K562 (cell line): ENCODE results near the gene TPSG1.

ENCODE experiments used
- CBX5 ChIP-seq: IDR thresholded peaks from 2 replicates; pipeline ENCODE4 v1.6.1; 2014; ENCODE audit warnings: low read depth, borderline replicate concordance
- CEBPB ChIP-seq: fragments of 450-650 bp; IDR thresholded peaks from 2 replicates; pipeline ENCODE4 v1.6.1; 2016; ENCODE audit warnings: missing genetic modification characterization, missing compliant biosample characterization
- DPF2 ChIP-seq: fragments of 450-650 bp; IDR thresholded peaks from 2 replicates; pipeline ENCODE4 v1.6.1; 2016
- POLR2A ChIP-seq: fragments of 450-650 bp; conservative IDR thresholded peaks from 2 replicates; pipeline ENCODE4 v1.6.1; 2016
- SAFB2 ChIP-seq: fragments of 200-400 bp; formaldehyde crosslinking; IDR thresholded peaks from 2 replicates; pipeline ENCODE4 v1.6.1; 2018; ENCODE audit warnings: borderline replicate concordance, low read length, low read depth, moderate library complexity; ENCODE audit not compliant: severe bottlenecking
- SMARCA5 ChIP-seq: fragments of 450-650 bp; IDR thresholded peaks from 2 replicates; pipeline ENCODE4 v1.6.1; 2016
- TF ChIP-seq, protein P1 (sequence below): sonication (generic); formaldehyde crosslinking; IDR thresholded peaks from 2 replicates; pipeline ENCODE4 v1.9.0; 2022; ENCODE audit warnings: mild to moderate bottlenecking, missing genetic modification reagents
- TF ChIP-seq, protein P2 (sequence below): fragments of 450-650 bp; IDR thresholded peaks from 2 replicates; pipeline ENCODE4 v1.6.1; 2018; ENCODE audit not compliant: partially characterized antibody
- TF ChIP-seq, protein P3 (sequence below): sonication (generic); formaldehyde crosslinking; IDR thresholded peaks from 2 replicates; pipeline ENCODE4 v1.8.1; 2022; ENCODE audit warnings: missing genetic modification reagents
- TF ChIP-seq, protein P4 (sequence below): sonication (generic); formaldehyde crosslinking; IDR thresholded peaks from 2 replicates; pipeline ENCODE4 v1.8.0; 2022; ENCODE audit warnings: mild to moderate bottlenecking, missing genetic modification reagents

DNA sequence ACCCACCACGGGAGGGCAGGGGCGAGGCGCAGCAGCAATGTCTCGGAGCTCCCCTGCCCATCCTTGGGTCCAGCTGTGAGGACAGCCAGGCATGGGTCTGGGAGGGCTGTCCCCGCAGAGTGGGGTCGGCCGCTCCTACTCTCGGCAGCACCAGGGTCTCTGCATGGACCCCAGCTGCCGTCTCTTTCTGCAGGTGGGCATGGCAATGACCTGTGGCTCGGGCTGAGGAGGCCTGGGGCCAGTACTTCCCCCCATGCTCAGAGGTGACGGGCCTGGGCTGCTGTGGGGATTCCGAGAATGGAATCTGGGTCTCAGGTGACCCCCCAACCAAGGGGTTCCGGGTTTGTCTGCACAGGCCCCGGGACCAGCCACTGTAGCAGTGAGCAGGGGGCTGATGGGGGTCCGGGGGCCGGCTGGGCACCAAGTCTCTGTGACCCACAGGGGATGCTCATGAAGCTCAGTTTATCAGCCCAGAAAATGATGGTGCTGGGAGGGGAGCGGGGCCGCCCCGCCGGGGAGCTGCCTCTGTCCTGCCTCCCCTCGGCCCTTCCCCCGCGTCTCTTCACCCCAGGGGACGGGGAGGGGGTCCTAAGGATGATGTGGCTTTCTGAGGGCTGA lies 48.7 kb downstream of the TPSG1 start:
- TF ChIP-seq, protein P1, sequence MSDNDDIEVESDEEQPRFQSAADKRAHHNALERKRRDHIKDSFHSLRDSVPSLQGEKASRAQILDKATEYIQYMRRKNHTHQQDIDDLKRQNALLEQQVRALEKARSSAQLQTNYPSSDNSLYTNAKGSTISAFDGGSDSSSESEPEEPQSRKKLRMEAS, result no peak
- TF ChIP-seq, protein P2, sequence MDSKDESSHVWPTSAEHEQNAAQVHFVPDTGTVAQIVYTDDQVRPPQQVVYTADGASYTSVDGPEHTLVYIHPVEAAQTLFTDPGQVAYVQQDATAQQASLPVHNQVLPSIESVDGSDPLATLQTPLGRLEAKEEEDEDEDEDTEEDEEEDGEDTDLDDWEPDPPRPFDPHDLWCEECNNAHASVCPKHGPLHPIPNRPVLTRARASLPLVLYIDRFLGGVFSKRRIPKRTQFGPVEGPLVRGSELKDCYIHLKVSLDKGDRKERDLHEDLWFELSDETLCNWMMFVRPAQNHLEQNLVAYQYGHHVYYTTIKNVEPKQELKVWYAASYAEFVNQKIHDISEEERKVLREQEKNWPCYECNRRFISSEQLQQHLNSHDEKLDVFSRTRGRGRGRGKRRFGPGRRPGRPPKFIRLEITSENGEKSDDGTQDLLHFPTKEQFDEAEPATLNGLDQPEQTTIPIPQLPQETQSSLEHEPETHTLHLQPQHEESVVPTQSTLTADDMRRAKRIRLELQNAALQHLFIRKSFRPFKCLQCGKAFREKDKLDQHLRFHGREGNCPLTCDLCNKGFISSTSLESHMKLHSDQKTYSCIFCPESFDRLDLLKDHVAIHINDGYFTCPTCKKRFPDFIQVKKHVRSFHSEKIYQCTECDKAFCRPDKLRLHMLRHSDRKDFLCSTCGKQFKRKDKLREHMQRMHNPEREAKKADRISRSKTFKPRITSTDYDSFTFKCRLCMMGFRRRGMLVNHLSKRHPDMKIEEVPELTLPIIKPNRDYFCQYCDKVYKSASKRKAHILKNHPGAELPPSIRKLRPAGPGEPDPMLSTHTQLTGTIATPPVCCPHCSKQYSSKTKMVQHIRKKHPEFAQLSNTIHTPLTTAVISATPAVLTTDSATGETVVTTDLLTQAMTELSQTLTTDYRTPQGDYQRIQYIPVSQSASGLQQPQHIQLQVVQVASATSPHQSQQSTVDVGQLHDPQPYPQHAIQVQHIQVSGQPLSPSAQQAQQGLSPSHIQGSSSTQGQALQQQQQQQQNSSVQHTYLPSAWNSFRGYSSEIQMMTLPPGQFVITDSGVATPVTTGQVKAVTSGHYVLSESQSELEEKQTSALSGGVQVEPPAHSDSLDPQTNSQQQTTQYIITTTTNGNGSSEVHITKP, result no peak
- TF ChIP-seq POLR2A (no peak), SMARCA5 (no peak), DPF2 (no peak), SAFB2 (no peak), CBX5 (no peak), CEBPB (tag) (no peak)
- TF ChIP-seq, protein P3, sequence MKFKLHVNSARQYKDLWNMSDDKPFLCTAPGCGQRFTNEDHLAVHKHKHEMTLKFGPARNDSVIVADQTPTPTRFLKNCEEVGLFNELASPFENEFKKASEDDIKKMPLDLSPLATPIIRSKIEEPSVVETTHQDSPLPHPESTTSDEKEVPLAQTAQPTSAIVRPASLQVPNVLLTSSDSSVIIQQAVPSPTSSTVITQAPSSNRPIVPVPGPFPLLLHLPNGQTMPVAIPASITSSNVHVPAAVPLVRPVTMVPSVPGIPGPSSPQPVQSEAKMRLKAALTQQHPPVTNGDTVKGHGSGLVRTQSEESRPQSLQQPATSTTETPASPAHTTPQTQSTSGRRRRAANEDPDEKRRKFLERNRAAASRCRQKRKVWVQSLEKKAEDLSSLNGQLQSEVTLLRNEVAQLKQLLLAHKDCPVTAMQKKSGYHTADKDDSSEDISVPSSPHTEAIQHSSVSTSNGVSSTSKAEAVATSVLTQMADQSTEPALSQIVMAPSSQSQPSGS, result no peak
- TF ChIP-seq, protein P4, sequence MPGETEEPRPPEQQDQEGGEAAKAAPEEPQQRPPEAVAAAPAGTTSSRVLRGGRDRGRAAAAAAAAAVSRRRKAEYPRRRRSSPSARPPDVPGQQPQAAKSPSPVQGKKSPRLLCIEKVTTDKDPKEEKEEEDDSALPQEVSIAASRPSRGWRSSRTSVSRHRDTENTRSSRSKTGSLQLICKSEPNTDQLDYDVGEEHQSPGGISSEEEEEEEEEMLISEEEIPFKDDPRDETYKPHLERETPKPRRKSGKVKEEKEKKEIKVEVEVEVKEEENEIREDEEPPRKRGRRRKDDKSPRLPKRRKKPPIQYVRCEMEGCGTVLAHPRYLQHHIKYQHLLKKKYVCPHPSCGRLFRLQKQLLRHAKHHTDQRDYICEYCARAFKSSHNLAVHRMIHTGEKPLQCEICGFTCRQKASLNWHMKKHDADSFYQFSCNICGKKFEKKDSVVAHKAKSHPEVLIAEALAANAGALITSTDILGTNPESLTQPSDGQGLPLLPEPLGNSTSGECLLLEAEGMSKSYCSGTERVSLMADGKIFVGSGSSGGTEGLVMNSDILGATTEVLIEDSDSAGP (CRISPR knock-in tag), result no peak
